Stimulated activated CD4-positive, alpha-beta T cell treated with anti-CD3 and anti-CD28 coated beads, Interleukin-1b, Interleukin-23, amount 100 ng/mL, for 48 hours (primary cell): ENCODE results near the gene EEF2KMT.
"Not testable (repeated sequence)": the region's sequence is repeated elsewhere in the genome, so short reads cannot be mapped to it uniquely, and the experiment has no call there.

Experiments used
- DNase-seq: peaks from one replicate; pipeline ENCODE4 v3.0.0-alpha.2; 2020

The EEF2KMT gene

DNA sequence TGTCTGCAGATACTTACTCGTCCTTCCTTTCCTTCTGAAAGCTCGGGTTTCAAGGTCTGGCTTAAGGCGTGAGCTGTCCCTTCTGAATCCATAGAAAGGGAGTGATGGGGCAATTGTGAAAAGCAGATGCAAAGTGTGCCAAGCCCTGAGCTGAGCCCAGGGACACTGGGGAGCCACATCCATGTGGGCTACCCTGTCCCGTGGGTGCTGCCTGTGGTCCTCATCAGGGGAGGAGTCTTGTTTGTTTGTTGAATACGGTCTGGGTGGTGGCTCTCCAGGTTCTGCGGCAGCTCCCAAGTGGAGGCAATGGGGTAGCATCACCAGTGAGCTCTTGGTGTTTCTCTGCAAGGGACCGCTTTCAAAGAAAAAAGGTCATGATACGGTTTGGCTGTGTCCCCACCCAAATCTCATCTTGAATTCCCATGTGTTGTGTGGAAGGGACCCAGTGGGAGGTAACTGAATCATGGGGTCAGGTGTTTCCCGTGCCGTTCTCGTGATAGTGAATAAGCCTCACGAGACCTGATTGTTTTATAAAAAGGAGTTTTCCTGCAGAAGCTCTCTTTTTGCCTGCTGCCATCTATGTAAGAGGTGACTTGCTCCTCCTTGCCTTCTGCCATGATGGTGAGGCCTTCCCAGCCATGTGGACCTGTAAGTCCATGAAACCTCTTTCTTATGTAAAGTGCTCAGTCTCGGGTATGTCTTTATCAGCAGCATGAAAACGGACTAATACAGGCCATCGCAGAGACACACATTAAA, 27.0 kb downstream of the EEF2KMT start:
- DNase-seq = no peak

GRCh38 chr16:5069854-5070253, 27.7 kb downstream of the EEF2KMT start:
- DNase-seq = no peak

- no peak for DNase-seq
Measured at GRCh38 chr16:5069048-5069447, 28.5 kb downstream of the EEF2KMT start.

GRCh38 chr16:5066511-5066910, 31.1 kb downstream of the EEF2KMT start:
- no peak for DNase-seq

- no peak for DNase-seq
Measured at GRCh38 chr16:5065813-5066212, 31.8 kb downstream of the EEF2KMT start, which contains the start of gene C16orf89. Gene C16orf89 (minus strand): TSS chr16:5065956. CDS start chr16:5065908, 48 bp downstream.

DNA sequence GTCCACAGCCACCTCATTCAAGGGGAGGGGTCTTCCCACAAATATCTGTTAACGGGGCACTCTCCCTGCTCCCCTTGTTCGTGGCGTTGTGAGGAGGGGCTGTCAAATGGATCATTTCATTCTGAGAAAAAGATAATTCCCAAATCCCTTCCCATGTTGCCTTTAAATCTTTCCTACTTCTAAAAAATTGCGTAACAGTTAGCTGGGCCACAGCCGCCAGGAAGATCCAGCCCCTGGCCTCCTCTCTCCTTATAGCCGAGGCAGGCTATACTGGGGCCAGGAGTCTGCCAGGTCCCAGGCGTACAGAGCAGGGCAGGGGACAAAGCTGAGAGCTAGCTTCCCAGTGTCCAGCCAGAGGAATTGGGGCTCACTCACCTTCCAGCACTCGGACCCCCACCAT, 32.3 kb downstream of the EEF2KMT start:
- DNase-seq = no peak

GRCh38 chr16:5064915-5065314, 32.7 kb downstream of the EEF2KMT start:
- DNase-seq = no peak

GRCh38 chr16:5062790-5063765, 34.5 kb downstream of the EEF2KMT start:
- no peak for DNase-seq

- DNase-seq = no peak
Measured at GRCh38 chr16:5062051-5062450, 35.5 kb downstream of the EEF2KMT start.

GRCh38 chr16:5060073-5060641, 37.4 kb downstream of the EEF2KMT start:
- DNase-seq = no peak

DNA sequence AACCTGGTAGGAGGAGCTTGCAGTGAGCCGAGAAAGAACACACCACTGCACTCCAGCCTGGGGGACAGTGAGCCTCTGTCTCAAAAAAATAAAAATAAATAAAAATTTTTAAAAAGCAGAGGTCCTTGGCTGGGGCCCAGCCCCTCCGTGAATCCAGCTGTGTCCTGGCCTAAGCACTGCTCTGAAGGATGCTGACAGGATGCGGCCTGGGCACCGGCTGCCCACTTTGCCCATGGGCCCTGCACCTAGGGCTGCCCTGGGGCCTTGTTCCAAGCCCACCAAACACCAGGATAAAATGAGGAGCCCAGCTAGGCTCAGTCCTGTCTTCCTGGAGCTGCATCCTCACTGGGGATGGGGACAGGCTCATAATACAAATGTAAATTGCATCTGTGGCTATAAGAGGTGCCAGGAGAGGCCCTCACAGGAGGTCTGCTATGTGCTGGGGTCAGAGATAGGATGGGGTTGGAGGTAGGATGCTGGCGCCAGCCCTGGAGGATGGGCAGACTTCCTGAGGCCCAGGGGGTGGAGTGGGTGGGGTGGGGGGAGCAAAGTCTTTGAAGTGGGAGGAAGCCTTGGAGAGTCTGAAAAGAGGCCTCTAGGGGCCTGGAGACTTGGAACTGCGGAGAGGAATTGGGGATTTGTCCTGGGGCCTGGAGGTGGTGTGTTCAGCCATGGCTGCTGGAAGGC, 38.1 kb downstream of the EEF2KMT start:
- no peak for DNase-seq

DNA sequence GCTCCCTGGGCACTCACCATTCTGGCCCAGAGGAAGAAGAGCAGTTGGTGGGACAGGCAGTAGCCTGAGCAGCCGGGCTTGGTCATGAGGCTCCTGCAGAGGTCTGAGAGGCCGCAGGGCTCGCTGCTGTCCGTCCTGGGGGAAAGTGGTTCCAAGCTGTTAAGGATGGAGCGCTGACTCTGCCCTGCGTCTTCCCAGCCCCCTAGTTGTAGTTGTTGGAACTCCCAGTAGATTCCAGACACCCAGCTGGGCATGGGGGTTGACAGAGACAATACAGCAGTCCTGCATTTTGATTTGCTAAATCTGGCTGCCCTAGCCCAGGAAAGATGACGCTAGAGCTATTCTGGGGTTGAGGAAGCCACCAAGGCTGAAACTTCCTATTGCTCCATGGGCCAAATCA, 39.1 kb downstream of the EEF2KMT start:
- DNase-seq = no peak

DNA sequence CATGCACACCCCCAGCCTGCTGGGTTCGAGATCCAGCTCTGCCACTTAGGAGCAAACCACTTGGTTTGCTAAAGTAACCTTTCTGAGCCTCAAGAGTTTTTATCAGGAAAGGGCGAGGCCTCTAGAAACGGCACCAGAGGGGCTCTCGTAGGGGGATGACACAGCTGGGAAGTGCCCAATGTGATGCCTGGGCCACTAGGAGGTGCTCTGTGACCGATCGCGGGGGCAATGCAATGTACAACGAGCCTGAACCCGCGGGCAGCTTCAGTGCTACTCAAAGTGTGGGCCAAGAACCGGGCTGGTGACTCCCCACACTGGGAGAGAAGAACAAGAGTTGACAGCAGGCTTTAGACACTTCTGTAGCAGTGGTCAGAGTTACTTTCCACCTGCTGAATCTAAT, 41.2 kb downstream of the EEF2KMT start:
- peak; percentile 49 for DNase-seq

- DNase-seq = no peak
Measured at GRCh38 chr16:5054876-5055865, 42.4 kb downstream of the EEF2KMT start.

DNA sequence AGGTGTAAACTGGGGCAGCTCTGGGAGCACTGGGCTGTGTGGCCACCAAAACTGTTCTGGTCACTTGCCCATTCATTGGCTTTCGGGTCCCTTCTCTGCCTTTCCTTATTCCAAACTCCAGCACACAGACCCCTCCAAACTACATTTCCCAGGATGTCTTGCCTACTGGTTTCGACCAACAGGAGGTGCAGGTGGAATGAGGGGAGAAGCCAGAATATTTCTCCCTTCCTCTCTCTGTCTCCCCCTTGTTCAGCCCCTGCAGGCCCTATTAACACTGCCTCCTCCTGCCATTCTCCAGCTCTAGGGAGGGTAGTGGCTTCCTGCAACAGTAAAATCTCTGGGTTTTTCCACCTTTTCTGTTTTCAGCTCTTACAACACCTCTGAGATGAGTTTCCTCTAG, 50.7 kb downstream of the EEF2KMT start:
- no peak for DNase-seq

- DNase-seq = no peak
Measured at GRCh38 chr16:5045499-5046115, 52.0 kb downstream of the EEF2KMT start.

DNA sequence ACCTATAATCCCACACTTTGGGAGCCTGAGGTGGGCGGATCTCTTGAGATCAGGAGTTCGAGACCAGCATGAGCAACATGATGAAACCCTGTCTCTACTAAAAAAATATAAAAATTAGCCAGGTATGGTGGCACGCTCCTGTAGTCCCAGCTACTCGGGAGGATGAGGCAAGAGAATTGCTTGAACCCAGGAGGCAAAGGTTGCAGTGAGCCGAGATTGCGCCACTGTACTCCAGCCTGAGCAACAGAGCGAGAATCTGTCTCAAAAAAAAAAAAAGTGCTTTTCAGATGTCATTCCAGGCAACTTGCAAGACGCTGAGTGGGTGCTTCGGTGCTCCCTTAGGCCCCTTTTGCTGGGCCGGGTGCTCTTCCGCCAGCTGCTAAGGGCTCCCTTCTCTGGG, 53.0 kb downstream of the EEF2KMT start:
- DNase-seq = not testable (repeated sequence)

GRCh38 chr16:5044011-5044540, 53.5 kb downstream of the EEF2KMT start:
- DNase-seq = no peak

DNA sequence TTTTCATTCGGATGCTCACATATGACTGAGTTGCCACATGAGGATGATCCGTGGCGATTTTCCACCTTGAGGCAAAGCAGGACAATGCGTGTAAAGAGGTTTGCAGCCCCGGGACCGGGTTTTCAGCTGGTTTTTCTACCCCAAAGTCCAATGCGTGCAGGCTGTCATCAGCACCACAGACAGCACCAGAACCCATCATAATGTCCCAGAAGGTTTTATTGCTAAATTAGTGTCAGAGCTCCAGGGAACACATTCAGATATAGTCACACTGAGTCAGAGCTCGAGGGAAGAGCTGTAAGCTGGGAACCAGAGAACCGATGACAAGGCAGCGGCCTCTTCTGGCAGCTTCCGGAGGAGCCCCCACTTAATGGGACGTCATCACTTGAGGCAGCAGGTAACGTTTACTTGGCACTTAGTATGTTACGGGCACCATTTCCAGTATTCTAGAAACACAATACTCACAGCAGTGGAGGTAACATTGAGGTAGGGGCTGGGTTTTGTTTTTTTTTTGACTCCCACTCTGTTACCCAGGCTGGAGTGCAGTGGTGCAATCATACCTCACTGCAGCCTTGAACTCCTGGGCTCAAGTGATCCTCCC, 54.9 kb downstream of the EEF2KMT start:
- DNase-seq = no peak

- no peak for DNase-seq
Measured at GRCh38 chr16:5041600-5042133, 55.9 kb downstream of the EEF2KMT start.
